ENCODE measurements around the gene SCNN1B.
"Not testable (repeated sequence)": the region's sequence is repeated elsewhere in the genome, so short reads cannot be mapped to it uniquely, and the experiment has no call there.

The SCNN1B gene

DNA sequence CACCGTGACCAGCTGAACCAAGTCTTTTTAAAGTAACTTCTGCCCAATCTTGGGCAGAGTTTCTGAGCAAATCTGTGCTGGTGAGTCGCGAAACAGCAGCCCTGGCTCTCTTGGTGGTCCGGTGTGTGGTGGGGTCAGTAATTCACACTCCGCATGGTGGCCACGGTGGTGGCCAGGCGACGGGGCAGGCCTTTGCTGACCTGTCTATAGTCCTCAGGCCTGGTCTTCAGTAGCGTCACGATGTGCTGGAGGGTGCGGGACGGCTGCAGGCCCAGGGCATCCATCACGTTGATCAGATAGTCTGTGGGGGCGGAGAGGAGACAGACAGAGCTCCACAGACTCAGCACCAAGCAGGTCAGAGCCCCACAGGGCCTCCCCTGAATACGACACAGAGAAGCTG lies 86.7 kb downstream of the SCNN1B start:
- in situ Hi-C loops (cut with MboI; ENCODE audit: low sequenced_read_pairs, unreplicated experiment) = no loop called here
- TF ChIP-seq, protein P1, sequence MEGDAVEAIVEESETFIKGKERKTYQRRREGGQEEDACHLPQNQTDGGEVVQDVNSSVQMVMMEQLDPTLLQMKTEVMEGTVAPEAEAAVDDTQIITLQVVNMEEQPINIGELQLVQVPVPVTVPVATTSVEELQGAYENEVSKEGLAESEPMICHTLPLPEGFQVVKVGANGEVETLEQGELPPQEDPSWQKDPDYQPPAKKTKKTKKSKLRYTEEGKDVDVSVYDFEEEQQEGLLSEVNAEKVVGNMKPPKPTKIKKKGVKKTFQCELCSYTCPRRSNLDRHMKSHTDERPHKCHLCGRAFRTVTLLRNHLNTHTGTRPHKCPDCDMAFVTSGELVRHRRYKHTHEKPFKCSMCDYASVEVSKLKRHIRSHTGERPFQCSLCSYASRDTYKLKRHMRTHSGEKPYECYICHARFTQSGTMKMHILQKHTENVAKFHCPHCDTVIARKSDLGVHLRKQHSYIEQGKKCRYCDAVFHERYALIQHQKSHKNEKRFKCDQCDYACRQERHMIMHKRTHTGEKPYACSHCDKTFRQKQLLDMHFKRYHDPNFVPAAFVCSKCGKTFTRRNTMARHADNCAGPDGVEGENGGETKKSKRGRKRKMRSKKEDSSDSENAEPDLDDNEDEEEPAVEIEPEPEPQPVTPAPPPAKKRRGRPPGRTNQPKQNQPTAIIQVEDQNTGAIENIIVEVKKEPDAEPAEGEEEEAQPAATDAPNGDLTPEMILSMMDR (IDR thresholded peaks at IDR 0.05; ENCODE audit: borderline replicate concordance, control extremely low read depth, extremely low read depth, insufficient read depth, missing control alignments) = no peak
- no peak for DNase-seq (ENCODE audit: low spot score)

DNA sequence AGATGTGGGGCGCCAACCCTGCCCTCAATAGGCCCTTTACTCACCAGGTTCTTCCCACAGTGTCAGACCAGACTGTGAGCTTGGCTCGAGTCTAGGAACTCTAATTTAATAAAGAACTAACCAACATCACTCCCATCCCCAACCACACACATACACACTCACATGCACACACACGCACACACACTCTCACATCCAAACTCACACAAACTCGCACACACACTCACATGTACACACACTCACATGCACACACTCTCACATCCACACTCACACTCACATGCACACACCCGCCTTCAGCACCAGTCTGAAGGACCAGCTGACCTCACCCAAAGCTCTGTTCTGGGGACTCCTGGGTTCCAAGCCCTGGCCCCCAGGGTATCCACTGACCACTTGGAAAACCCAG lies 87.1 kb downstream of the SCNN1B start:
- no peak for DNase-seq (ENCODE audit: low spot score)
- TF ChIP-seq, protein P1 (IDR thresholded peaks at IDR 0.05; ENCODE audit: borderline replicate concordance, control extremely low read depth, extremely low read depth, insufficient read depth, missing control alignments) = no peak
- in situ Hi-C loops (cut with MboI; ENCODE audit: low sequenced_read_pairs, unreplicated experiment) = no loop called here

DNA sequence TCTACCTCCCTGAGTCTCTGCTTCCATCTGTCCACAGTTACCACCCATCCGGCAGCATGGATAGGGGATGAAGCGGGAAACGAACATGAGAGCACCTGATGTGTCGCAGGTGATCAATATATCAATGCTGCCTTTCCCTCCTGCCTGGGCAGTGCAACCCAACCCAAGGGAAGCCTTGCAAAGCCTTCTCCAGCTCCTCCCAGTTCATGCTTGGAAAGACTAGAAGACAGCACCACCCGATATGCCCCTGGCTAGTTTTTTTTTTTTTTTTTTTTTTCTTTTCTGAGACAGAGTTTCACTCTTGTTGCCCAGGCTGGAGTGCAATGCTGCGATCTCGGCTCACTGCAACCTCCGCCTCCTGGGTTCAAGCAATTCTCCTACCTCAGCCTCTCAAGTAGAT lies 87.8 kb downstream of the SCNN1B start:
- DNase-seq (ENCODE audit: low spot score); in situ Hi-C loops (cut with MboI; ENCODE audit: low sequenced_read_pairs, unreplicated experiment): not testable (repeated sequence)

DNA sequence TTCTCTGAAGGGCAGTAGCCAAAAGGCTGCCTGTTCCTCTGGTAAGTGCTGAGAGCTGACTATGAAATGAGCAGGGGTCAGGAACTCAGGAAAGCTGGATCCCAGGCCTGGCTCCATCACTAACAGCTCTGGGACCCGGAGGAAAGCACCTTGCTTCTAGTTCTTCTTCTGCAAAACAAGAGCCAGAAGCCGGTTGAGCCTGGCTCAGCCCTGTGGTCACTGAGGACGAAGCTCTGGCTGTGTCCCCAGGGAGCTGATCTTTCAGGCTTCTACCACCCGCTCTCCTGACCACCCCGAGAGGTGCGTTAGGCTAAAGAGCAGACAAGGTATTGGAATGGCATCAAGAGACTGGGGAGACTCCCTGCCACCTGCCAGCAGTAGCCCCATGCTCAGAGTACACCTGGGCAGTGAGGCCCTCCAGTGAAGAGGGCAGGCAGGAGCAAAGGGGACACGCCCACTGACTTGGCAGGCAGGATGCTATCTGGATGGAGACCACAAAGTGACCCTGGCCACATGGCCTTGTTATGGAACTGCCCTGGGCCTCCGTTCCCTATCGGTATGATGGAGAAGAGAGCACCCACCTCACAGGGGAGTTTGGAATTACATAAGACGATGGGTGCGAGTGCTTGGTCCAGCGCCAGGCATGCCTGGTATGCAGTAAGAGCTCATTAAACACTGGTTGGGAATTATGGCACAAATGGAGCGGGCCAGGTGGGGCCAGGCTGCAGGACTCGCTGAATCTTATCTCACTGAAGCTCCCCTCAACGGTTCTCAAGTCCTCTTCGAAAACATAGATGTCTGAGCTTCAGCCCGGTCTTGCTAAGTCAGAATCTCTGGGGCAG lies 89.5 kb downstream of the SCNN1B start:
- in situ Hi-C loops (cut with MboI; ENCODE audit: low sequenced_read_pairs, unreplicated experiment) = no loop called here
- TF ChIP-seq, protein P1 (IDR thresholded peaks at IDR 0.05; ENCODE audit: borderline replicate concordance, control extremely low read depth, extremely low read depth, insufficient read depth, missing control alignments) = no peak
- no peak for DNase-seq (ENCODE audit: low spot score)

DNA sequence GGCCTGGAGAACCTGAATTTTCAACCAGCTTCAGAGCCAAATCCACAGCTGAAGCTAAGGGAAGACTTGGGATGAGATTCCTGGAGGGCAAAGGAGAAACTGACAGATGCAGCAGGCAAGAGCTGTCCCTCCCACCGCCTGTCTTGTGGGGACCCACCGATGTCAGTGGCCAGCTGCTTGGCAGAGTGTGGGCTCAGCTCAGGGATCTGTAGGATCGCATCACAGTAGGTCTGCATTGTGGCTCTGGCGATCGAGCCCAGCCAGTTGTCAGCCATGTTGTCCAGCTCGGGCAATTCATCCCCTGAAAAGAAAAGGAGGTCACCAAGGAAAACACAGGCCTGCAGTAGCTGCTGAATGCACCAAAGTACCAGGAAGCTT lies 90.1 kb downstream of the SCNN1B start:
- DNase-seq (ENCODE audit: low spot score) = no peak
- in situ Hi-C loops (cut with MboI; ENCODE audit: low sequenced_read_pairs, unreplicated experiment) = no loop called here
- TF ChIP-seq, protein P1 (IDR thresholded peaks at IDR 0.05; ENCODE audit: borderline replicate concordance, control extremely low read depth, extremely low read depth, insufficient read depth, missing control alignments) = no peak

DNA sequence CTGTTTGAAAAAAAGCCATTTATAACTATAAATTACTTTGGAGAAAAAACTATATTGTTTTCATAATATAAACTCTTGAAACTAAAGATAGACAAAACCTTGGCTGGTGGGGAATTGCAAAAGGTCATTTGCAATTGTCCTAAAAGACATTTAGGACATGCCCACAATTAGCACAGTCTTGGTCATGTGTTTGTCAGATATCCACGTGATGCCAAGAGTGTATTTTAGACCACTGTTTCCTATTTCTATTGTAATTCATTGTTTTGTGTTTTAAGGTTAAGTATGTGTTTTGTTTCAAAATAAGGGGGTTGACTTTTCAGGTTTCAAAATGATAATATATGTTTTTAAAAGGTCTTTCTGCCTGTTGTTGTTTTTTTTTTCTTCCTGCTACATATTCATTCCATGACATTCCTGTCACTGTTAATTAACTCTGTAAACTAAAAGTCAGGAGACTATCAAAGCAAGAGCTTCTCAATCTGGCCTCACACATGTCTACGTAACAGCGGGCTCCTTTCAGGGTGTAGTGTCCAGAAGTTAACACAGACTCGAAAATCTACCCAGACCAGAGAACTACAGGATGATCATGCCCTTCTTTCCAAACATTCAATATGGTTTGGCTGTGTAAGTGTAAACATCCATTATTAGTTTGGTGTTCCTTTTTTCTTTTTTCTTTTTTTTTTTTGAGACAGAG lies 92.2 kb downstream of the SCNN1B start:
- in situ Hi-C loops (cut with MboI; ENCODE audit: low sequenced_read_pairs, unreplicated experiment) = no loop called here
- TF ChIP-seq, protein P1 (IDR thresholded peaks at IDR 0.05; ENCODE audit: borderline replicate concordance, control extremely low read depth, extremely low read depth, insufficient read depth, missing control alignments) = no peak
- DNase-seq (ENCODE audit: low spot score) = no peak

DNA sequence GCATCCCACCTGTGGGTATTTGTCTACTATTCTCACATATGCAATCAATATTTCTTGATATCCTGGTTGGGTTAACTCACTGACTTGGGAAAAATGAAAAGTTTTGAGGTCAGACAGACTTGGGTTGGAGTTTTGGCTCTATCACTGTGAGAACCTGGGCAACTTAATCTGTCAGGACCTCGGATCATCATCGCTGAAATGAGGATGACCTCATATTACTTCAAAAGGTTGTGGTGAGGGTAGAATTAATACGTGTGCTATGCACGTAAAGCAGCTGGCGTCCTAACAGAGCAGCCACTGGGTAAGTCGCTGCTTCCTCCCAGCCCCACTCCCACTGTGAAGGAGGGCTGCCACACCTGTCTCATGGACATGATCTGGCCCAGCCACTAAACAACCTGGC lies 93.6 kb downstream of the SCNN1B start:
- in situ Hi-C loops (cut with MboI; ENCODE audit: low sequenced_read_pairs, unreplicated experiment) = no loop called here
- TF ChIP-seq, protein P1 (IDR thresholded peaks at IDR 0.05; ENCODE audit: borderline replicate concordance, control extremely low read depth, extremely low read depth, insufficient read depth, missing control alignments) = no peak
- no peak for DNase-seq (ENCODE audit: low spot score)
